C4-2B (cell line): ENCODE measurements around the gene IQCB1.

ENCODE experiments used
- CTCF ChIP-seq: fragments of 450-650 bp; conservative IDR thresholded peaks from 2 replicates; pipeline ENCODE4 v1.5.1; 2017; ENCODE audit warnings: mild to moderate bottlenecking
- ZFX ChIP-seq: fragments of 450-650 bp; IDR thresholded peaks from 2 replicates; pipeline ENCODE4 v1.6.1; 2017

DNA sequence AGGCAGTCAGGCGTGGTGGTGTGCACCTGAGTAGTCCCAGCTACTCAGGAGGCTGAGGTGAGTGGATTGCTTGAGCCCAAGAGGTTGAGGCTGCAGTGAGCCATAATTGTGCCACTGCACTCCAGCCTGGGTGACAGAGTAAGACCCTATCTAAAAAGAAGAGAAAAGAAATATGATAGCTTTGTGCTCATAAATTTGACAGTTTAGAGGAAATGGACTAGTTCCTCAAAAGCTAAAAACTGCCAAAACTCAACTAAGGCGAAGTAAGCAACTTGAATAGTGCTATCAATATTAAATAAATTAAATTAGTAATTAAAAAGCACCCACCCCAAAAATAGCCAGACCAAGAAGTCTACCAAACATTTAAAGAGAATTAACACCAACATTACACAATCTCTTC is 34.9 kb upstream of the IQCB1 start:
- TF ChIP-seq CTCF (no peak), ZFX (no peak)
